Left lung (tissue), 10 donors: ENCODE results near the gene TMEM14B. TPM values are rescaled to one million over a fixed set of nuclear protein-coding genes. Genes with fewer than 3 reads are reported as not detected.

Experiments
- ATAC-seq: fragments of 200-7000 bp; cut with Tn5 transposase; one replicate; pipeline ENCODE4 v1.9.1; 2020; ENCODE audit warnings: moderate library complexity
- DNase-seq, 4 donors: peaks; one replicate each; pipeline ENCODE4 v3.0.0-alpha.2; 2013 to 2020
- H3K27ac ChIP-seq, 2 donors: fragments of 200-600 bp; sonication (generic) in 1 of 2; one replicate each; pipeline versions ENCODE4 v1.5.0 to v1.8.0; 2020 to 2021
- H3K27me3 ChIP-seq, 2 donors: fragments of 200-600 bp; sonication (generic) in 1 of 2; one replicate each; pipeline versions ENCODE4 v1.5.0 to v1.8.0; 2020 to 2021
- H3K36me3 ChIP-seq, 2 donors: fragments of 200-600 bp; sonication (generic) in 1 of 2; one replicate each; pipeline versions ENCODE4 v1.5.0 to v1.8.0; 2020 to 2021
- H3K4me1 ChIP-seq, 2 donors: fragments of 200-600 bp; one replicate each; pipeline ENCODE4 v1.8.0; 2021
- H3K4me3 ChIP-seq, 2 donors: fragments of 200-600 bp; sonication (generic) in 1 of 2; one replicate each; pipeline versions ENCODE4 v1.5.0 to v1.8.0; 2020 to 2021; ENCODE audit warnings: mild to moderate bottlenecking in 1 of 2
- H3K9me3 ChIP-seq, 2 donors: fragments of 200-600 bp; sonication (generic) in 1 of 2; one replicate each; pipeline versions ENCODE4 v1.5.0 to v1.8.0; 2020 to 2021
- intact Hi-C, 2 donors: fragments of 100-400 bp; cut with DNase I; formaldehyde crosslinking; loops; one replicate each; pipeline versions ENCODE4 v1.11.2 to v1.14.2; 2022
- polyA plus RNA-seq, 6 donors: library from polyadenylated mRNA; unstranded; fragments of 120-200 nt; gene quantifications; one replicate each; pipeline ENCODE4 v1.2.1, GENCODE V29; 2013; ENCODE audit not compliant: insufficient read length in 6 of 6
- total RNA-seq, 2 donors: library from RNA; stranded (reverse); fragmentation: NEBNext Ultra II Directional; extraction: Animal tissue kit (Norgen Biotek cat#: 25700); gene quantifications; one replicate each; pipeline ENCODE4 v1.2.1, GENCODE V29; 2021
- TF ChIP-seq, protein P1 (sequence below), 2 donors: fragments of 200-600 bp; sonication (generic) in 1 of 2; IDR thresholded peaks; one replicate each; pipeline versions ENCODE4 v1.5.0 to v1.8.0; 2021; ENCODE audit warnings: antibody characterized with exemption in 2 of 2
- donor health status: DM: no; HTN: yes; CAD: no.
- donor health status: DM: no; HTN: no; CAD: no.

The TMEM14B gene
- total and polyA plus RNA-seq, 8 donors, result 71.1 to 117 (median 103) TPM

DNA sequence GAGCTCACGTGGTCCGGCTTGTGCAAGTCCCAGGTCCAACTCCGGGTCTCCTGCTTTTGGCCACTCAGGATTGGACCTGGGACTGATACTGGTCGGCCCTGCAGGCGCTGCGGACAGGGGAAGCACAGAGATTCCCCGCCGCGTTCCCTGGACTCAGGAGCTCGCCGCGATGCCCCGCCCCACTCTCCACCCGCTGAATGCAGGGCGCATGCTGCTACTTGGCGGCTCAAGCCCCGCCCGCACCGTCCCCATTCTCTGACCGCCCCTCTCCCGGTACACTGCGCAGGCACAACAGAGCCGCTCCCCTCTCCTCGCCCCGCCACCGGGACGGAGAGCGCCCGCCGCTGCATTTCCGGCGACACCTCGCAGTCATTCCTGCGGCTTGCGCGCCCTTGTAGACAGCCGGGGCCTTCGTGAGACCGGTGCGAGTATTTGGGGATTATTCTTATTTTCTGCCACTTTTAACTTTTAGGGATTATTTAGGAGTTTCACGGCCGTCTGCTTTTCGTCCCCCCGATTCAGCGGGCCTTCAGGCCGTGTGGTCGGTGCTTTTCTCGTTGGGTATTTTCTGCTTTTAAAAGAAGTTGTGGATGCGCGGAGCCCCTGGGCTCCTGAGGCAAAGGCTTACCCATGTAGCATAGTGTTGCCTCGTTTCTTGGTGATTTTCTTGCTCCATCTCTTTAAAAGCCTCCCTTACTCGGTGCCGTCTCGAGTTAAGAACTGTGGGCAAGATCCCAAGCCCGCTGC, 24.6 kb upstream of the TMEM14B start, which contains the start of gene TMEM14C:
Gene TMEM14C (plus strand): TSS at position 251 of the 747 bp plus-strand sequence. CDS start 1,544 bp downstream, outside the sequence.
- H3K4me1 ChIP-seq, result peaks cover 10 to 42% of the 10 kb centered on the region in 2 donors
- intact Hi-C loops, result no loop called here
- TF ChIP-seq, protein P1, sequence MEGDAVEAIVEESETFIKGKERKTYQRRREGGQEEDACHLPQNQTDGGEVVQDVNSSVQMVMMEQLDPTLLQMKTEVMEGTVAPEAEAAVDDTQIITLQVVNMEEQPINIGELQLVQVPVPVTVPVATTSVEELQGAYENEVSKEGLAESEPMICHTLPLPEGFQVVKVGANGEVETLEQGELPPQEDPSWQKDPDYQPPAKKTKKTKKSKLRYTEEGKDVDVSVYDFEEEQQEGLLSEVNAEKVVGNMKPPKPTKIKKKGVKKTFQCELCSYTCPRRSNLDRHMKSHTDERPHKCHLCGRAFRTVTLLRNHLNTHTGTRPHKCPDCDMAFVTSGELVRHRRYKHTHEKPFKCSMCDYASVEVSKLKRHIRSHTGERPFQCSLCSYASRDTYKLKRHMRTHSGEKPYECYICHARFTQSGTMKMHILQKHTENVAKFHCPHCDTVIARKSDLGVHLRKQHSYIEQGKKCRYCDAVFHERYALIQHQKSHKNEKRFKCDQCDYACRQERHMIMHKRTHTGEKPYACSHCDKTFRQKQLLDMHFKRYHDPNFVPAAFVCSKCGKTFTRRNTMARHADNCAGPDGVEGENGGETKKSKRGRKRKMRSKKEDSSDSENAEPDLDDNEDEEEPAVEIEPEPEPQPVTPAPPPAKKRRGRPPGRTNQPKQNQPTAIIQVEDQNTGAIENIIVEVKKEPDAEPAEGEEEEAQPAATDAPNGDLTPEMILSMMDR (IDR thresholded peaks at IDR 0.05), result no peak

GRCh38 chr6:10723567-10723881, 24.1 kb upstream of the TMEM14B start:
- peak overlapping the region; percentile 86 to 87 for H3K27ac ChIP-seq
- peaks cover 0 to 5% of the 10 kb centered on the region in 2 donors for H3K9me3 ChIP-seq
- ATAC-seq, result peak; percentile 4
- TF ChIP-seq, protein P1 (IDR thresholded peaks at IDR 0.05), result no peak
- H3K36me3 ChIP-seq, result peaks cover 0 to 14% of the 10 kb centered on the region in 2 donors
- peak overlapping the region; percentile 57 to 65 for H3K4me3 ChIP-seq
- peaks cover 10 to 42% of the 10 kb centered on the region in 2 donors for H3K4me1 ChIP-seq
- H3K27me3 ChIP-seq, result no peaks in the 10 kb centered on the region
- no peak for DNase-seq
- intact Hi-C loops, result no loop called here

More for the DNA sequence above, 24.6 kb upstream of the TMEM14B start, which contains the start of gene TMEM14C:
- ATAC-seq, result peak; percentile 98
- peak; percentile 96 to 100 (median 99) for DNase-seq
- Histone ChIP-seq H3K4me3 (peak within 1 kb of the TSS; percentile 57 to 65), H3K36me3 (peaks cover 0 to 14% of the 10 kb centered on the region in 2 donors), H3K27me3 (no peaks in the 10 kb centered on the region), H3K27ac (peak within 1 kb of the TSS; percentile 86 to 87), H3K9me3 (peaks cover 0 to 10% of the 10 kb centered on the region in 2 donors)

- no peak for ATAC-seq
- H3K27me3 ChIP-seq, result no peaks in the 10 kb centered on the region
- DNase-seq, result no peak
- peak overlapping the region in 1 of 2 donors; percentile 0 for H3K27ac ChIP-seq
- intact Hi-C loops, result no loop called here
- peaks cover 10 to 38% of the 10 kb centered on the region in 2 donors for H3K4me1 ChIP-seq
- H3K4me3 ChIP-seq, result no peak overlapping the region
- H3K36me3 ChIP-seq, result peaks cover 0 to 28% of the 10 kb centered on the region in 2 donors
- H3K9me3 ChIP-seq, result no peaks in the 10 kb centered on the region
- TF ChIP-seq, protein P1 (IDR thresholded peaks at IDR 0.05), result no peak
Measured at GRCh38 chr6:10725044-10725443, 22.6 kb upstream of the TMEM14B start.

DNA sequence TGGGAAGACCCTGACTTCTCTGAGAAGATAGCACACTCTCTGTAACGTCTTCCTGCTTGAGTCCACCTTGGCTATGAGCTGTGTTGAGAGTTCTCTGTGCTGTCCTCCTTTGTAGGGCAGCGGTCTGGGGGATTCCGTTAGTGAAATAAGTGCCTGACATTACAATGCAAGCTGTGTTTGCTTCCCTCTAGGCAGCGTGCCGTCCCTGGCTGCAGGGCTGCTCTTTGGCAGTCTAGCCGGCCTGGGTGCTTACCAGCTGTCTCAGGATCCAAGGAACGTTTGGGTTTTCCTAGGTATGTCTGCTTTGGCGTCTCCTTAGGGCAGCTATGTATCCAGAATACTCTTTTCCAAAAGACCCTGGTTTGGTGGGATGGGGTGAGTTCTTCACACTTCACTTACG, 21.9 kb upstream of the TMEM14B start:
- intact Hi-C loops, result no loop called here
- no peak for ATAC-seq
- Histone ChIP-seq H3K9me3 (no peaks in the 10 kb centered on the region), H3K4me3 (no peak overlapping the region), H3K27ac (no peak overlapping the region), H3K36me3 (peaks cover 0 to 35% of the 10 kb centered on the region in 2 donors), H3K4me1 (peaks cover 10 to 36% of the 10 kb centered on the region in 2 donors), H3K27me3 (no peaks in the 10 kb centered on the region)
- no peak for DNase-seq
- TF ChIP-seq, protein P1 (IDR thresholded peaks at IDR 0.05), result no peak

GRCh38 chr6:10730254-10730653, 17.4 kb upstream of the TMEM14B start:
- no peaks in the 10 kb centered on the region for H3K9me3 ChIP-seq
- H3K27me3 ChIP-seq, result no peaks in the 10 kb centered on the region
- H3K27ac ChIP-seq, result no peak overlapping the region
- ATAC-seq, result no peak
- intact Hi-C loops, result no loop called here
- TF ChIP-seq, protein P1 (IDR thresholded peaks at IDR 0.05), result no peak
- no peak for DNase-seq
- H3K4me3 ChIP-seq, result no peak overlapping the region
- H3K36me3 ChIP-seq, result peaks cover 0 to 56% of the 10 kb centered on the region in 2 donors
- peaks cover 0 to 3% of the 10 kb centered on the region in 2 donors for H3K4me1 ChIP-seq
